Ishikawa (cell line): Measurements from ENCODE around the gene HRG.

Experiments
- CEBPB ChIP-seq: IDR thresholded peaks from 2 replicates; pipeline ENCODE4 v1.6.1; 2012
- CREB1 ChIP-seq: IDR thresholded peaks from 2 replicates; pipeline ENCODE4 v1.6.1; 2012; ENCODE audit warnings: low read depth
- EGR1 ChIP-seq: IDR thresholded peaks from 2 replicates; pipeline ENCODE4 v1.6.1; 2012
- EP300 ChIP-seq: IDR thresholded peaks from 2 replicates; pipeline ENCODE4 v1.6.1; 2012; ENCODE audit warnings: borderline replicate concordance
- FOXM1 ChIP-seq: IDR thresholded peaks from 2 replicates; pipeline ENCODE4 v1.6.1; 2012; ENCODE audit warnings: low read depth, borderline replicate concordance
- NFIC ChIP-seq: IDR thresholded peaks from 2 replicates; pipeline ENCODE4 v1.6.1; 2012
- RAD21 ChIP-seq: IDR thresholded peaks from 2 replicates; pipeline ENCODE4 v1.6.1; 2012; ENCODE audit warnings: low read depth
- TAF1 ChIP-seq: IDR thresholded peaks from 2 replicates; pipeline ENCODE4 v1.6.1; 2012; ENCODE audit warnings: low read depth, mild to moderate bottlenecking
- TCF12 ChIP-seq: IDR thresholded peaks from 2 replicates; pipeline ENCODE4 v1.6.1; 2012; ENCODE audit warnings: low read depth
- TEAD4 ChIP-seq: IDR thresholded peaks from 2 replicates; pipeline ENCODE4 v1.6.1; 2012
- YY1 ChIP-seq: IDR thresholded peaks from 2 replicates; pipeline ENCODE4 v1.6.1; 2012; ENCODE audit warnings: low read depth
- ZBTB7A ChIP-seq: IDR thresholded peaks from 2 replicates; pipeline ENCODE4 v1.6.1; 2012; ENCODE audit warnings: low read depth
- TF ChIP-seq, protein P1 (sequence below): IDR thresholded peaks from 2 replicates; pipeline ENCODE4 v1.6.1; 2012; ENCODE audit warnings: low read depth, mild to moderate bottlenecking
- TF ChIP-seq, protein P2 (sequence below): IDR thresholded peaks from 2 replicates; pipeline ENCODE4 v1.6.1; 2012
- TF ChIP-seq, protein P3 (sequence below): IDR thresholded peaks from 2 replicates; pipeline ENCODE4 v1.6.1; 2012

HRG gene

DNA sequence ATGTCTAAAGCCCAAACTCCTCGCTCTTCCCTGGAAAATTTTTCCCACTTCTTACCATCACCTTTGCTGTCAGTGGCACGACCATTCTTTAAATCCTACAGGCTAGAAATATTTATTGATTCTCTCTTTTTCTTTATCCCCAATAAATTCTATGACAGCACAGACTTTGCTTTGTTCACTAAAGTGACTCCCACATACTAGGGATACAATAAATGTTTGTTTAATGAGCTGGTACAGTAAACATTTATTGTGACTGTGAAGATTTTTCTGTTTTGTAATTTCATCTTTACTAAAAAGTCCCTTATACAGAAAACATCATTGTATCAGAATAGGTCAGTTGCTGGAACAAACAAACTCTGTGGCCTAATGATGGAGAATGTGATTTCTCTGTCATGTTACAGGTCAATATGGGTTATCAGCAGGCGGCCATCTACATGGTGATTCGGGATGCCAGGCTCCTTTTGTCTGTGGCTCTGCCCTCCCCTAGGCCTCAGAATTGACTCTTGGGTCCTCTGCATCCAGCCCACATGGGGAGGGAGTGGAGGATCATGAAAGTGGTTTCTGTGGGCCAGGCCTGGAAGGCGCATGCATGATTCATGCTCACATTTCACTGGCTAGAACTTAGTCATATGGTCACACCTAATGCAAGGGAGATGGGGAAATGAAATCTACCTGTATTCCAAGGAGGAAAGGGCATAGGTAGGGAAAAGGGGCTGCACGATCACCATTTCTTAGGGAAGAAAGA, 28.6 kb downstream of the HRG start:
- TF ChIP-seq RAD21, result no peak
- no peak for TF ChIP-seq ZBTB7A

DNA sequence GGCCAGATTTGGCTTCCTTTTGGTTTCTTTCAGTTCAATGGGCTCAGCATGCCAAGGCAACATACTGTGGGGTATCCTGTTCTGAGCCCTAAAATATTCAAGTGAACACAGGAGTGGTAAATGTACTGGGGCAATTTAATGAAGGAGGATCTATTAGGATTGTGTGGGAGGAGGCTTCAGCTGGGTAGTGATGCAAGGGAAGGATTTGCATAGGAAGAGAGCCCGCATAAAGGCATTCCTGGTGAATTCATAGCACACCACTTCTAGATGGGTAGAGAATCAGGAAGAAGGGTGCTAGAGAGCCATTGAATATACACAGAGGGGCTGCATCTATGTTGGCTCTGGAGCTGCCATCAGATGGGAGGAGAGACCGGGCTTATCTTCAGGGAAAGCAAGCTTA, 30.7 kb downstream of the HRG start:
- TF ChIP-seq TCF12 (no peak), EGR1 (no peak), EP300 (no peak), CREB1 (no peak), ZBTB7A (no peak), TEAD4 (no peak), FOXM1 (no peak), YY1 (no peak), CEBPB (no peak), RAD21 (no peak), TAF1 (no peak), NFIC (no peak)
- TF ChIP-seq, protein P1, sequence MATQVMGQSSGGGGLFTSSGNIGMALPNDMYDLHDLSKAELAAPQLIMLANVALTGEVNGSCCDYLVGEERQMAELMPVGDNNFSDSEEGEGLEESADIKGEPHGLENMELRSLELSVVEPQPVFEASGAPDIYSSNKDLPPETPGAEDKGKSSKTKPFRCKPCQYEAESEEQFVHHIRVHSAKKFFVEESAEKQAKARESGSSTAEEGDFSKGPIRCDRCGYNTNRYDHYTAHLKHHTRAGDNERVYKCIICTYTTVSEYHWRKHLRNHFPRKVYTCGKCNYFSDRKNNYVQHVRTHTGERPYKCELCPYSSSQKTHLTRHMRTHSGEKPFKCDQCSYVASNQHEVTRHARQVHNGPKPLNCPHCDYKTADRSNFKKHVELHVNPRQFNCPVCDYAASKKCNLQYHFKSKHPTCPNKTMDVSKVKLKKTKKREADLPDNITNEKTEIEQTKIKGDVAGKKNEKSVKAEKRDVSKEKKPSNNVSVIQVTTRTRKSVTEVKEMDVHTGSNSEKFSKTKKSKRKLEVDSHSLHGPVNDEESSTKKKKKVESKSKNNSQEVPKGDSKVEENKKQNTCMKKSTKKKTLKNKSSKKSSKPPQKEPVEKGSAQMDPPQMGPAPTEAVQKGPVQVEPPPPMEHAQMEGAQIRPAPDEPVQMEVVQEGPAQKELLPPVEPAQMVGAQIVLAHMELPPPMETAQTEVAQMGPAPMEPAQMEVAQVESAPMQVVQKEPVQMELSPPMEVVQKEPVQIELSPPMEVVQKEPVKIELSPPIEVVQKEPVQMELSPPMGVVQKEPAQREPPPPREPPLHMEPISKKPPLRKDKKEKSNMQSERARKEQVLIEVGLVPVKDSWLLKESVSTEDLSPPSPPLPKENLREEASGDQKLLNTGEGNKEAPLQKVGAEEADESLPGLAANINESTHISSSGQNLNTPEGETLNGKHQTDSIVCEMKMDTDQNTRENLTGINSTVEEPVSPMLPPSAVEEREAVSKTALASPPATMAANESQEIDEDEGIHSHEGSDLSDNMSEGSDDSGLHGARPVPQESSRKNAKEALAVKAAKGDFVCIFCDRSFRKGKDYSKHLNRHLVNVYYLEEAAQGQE, result no peak
- TF ChIP-seq, protein P2, sequence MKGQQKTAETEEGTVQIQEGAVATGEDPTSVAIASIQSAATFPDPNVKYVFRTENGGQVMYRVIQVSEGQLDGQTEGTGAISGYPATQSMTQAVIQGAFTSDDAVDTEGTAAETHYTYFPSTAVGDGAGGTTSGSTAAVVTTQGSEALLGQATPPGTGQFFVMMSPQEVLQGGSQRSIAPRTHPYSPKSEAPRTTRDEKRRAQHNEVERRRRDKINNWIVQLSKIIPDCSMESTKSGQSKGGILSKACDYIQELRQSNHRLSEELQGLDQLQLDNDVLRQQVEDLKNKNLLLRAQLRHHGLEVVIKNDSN, result no peak
- TF ChIP-seq, protein P3, sequence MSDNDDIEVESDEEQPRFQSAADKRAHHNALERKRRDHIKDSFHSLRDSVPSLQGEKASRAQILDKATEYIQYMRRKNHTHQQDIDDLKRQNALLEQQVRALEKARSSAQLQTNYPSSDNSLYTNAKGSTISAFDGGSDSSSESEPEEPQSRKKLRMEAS, result no peak

DNA sequence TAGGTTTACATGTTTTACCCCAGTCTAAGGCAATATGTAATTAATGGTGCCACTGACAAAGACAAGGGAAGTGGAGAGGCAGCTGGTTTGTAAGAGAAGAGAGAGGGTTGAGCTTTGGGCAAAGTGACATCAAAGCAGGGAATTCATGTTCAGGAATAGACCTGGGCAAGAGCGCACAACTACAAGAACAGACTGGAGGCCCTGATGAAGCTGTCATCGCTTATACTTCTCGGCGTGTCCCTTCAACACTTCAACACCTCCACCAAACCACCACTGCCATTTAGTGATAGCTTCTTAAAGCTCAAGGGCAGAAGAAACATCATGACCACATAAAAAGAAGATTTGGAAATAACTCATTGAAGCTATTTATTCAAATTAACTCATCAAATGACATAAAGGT, 31.7 kb downstream of the HRG start:
- TF ChIP-seq CEBPB, result no peak
- TF ChIP-seq, protein P2, result no peak
- TF ChIP-seq EP300, result no peak
- no peak for TF ChIP-seq NFIC
- no peak for TF ChIP-seq ZBTB7A
- no peak for TF ChIP-seq EGR1
- no peak for TF ChIP-seq YY1

DNA sequence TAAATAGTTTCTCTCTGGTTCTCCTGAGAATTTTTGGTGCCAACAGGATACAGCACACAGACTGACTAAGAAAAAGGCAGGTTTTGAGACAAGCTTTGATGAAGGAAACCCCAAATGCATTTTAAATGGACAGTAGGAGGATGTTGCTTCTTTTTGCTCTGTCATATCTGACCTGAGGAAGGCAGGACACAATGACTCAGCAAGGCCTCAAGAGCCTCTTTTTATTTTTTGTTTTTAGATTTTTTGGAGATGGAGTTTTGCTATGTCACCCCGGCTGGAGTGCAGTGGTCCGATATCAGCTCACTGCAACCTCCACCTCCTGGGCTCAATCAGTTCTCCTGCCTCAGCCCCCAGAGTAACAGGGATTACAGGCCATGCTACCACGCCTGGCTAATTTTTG, 34.5 kb downstream of the HRG start:
- TF ChIP-seq, protein P2, result no peak
- TF ChIP-seq NFIC (no peak), TAF1 (no peak), TCF12 (no peak), YY1 (no peak), EP300 (no peak), FOXM1 (no peak), RAD21 (no peak), ZBTB7A (no peak), EGR1 (no peak), CREB1 (no peak), TEAD4 (no peak), CEBPB (no peak)
- TF ChIP-seq, protein P3, result no peak
- TF ChIP-seq, protein P1, result no peak

DNA sequence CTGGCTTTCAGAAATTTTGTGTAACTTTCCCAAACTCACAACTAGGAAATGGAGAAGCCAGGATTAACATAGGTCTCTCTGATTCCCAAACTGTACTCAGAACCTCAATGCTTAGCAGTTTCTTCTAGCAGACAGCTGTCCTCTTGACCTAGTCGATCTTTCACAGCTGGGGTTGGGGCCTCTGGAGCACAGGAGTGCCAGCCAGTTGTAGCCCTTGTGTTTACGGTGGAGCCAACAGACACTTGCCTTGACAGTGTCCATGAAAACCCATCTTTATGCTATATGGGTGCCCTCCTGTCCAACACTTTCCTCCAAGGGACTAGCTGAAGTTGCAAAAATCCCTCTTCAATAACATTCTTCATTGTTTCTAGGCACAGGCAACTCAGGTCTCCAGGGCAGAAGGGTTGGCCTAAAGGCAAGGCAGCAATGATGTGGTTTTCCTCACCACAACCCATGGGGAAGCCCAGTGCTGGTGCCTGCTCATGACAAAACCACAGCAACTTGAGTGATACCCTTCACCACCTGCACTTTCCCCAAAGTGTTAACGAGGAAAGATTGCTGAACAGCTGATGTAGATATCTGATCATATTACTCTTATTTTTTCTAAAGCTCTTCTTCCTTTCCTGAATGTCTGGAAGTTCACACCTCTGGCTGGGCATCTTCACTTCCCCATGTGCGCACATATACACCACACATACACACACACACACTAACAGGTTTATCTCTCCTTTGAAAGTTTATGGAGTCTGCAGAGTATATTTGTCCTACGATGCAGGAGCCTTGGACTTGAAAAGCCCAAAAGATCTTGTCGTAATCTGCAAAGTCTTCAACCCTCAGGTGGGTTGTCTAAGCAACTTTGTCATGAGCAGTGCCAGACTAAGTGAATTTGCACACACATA, 40.3 kb downstream of the HRG start:
- TF ChIP-seq, protein P2, result no peak
- no peak for TF ChIP-seq EP300
- no peak for TF ChIP-seq FOXM1
- TF ChIP-seq, protein P1, result no peak
- TF ChIP-seq NFIC, result no peak
- no peak for TF ChIP-seq EGR1
- no peak for TF ChIP-seq TAF1
- no peak for TF ChIP-seq CEBPB
- TF ChIP-seq YY1, result no peak
- no peak for TF ChIP-seq ZBTB7A
- TF ChIP-seq CREB1, result no peak
- TF ChIP-seq RAD21, result no peak
- TF ChIP-seq, protein P3, result no peak
- no peak for TF ChIP-seq TCF12
- no peak for TF ChIP-seq TEAD4
